ENCODE results near the gene SLC29A1. TPM values are rescaled to one million over a fixed set of nuclear protein-coding genes. Genes with fewer than 3 reads are reported as not detected.

The SLC29A1 gene
- total RNA-seq, 4 donors from 2014 or later = 61.7 to 317 (median 87.0) TPM

GRCh38 chr6:44268095-44268628, 44.8 kb downstream of the SLC29A1 start:
- no peak for DNase-seq (ENCODE audit: low spot score)
- no peak for ATAC-seq (ENCODE audit: low FRiP score)
- TF ChIP-seq, protein P1, sequence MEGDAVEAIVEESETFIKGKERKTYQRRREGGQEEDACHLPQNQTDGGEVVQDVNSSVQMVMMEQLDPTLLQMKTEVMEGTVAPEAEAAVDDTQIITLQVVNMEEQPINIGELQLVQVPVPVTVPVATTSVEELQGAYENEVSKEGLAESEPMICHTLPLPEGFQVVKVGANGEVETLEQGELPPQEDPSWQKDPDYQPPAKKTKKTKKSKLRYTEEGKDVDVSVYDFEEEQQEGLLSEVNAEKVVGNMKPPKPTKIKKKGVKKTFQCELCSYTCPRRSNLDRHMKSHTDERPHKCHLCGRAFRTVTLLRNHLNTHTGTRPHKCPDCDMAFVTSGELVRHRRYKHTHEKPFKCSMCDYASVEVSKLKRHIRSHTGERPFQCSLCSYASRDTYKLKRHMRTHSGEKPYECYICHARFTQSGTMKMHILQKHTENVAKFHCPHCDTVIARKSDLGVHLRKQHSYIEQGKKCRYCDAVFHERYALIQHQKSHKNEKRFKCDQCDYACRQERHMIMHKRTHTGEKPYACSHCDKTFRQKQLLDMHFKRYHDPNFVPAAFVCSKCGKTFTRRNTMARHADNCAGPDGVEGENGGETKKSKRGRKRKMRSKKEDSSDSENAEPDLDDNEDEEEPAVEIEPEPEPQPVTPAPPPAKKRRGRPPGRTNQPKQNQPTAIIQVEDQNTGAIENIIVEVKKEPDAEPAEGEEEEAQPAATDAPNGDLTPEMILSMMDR (IDR thresholded peaks at IDR 0.05) = peak in 1 of 3 donors; percentile 78

- ATAC-seq (ENCODE audit: low FRiP score) (no peak), DNase-seq (ENCODE audit: low spot score) (no peak)
- TF ChIP-seq, protein P1 (IDR thresholded peaks at IDR 0.05) = no peak
Measured at GRCh38 chr6:44269178-44269920, 46.0 kb downstream of the SLC29A1 start.

DNA sequence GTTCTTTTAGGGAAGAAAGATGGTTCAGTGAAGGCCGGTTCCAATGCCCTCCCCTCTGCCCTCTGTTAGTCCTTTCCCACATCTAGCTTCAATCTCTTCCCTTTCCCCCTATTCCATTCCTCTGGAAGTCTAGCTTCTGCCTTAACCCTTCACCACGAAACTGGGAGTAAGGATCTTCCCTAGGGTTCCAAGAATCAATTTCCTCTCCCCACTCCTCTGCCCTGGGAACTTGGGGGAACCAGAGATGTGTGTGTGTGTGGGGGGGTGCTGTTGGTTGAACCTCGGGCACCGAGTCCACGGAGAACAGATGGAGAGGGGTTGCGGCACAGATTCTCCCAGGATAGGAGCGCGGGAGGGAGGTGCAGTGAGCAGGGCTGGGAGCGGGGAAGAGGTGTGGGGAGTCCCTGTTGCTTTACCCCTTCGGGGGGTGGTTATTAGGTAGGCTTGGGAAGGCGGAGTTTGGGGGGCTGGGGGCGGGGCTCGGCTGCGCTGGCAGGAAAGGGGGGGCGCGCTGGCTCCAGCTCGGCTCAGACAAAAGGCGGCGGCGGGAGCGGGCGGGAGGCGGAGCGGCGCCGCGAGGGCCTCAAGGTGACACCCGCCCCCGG, 46.6 kb downstream of the SLC29A1 start, which contains the start of gene TMEM151B:
Gene TMEM151B (plus strand): TSS at position 530 of the 605 bp plus-strand sequence. CDS start 293 bp downstream, outside the sequence.
- DNase-seq (ENCODE audit: low spot score) (no peak), ATAC-seq (ENCODE audit: low FRiP score) (no peak)
- TF ChIP-seq, protein P1 (IDR thresholded peaks at IDR 0.05) = no peak

DNA sequence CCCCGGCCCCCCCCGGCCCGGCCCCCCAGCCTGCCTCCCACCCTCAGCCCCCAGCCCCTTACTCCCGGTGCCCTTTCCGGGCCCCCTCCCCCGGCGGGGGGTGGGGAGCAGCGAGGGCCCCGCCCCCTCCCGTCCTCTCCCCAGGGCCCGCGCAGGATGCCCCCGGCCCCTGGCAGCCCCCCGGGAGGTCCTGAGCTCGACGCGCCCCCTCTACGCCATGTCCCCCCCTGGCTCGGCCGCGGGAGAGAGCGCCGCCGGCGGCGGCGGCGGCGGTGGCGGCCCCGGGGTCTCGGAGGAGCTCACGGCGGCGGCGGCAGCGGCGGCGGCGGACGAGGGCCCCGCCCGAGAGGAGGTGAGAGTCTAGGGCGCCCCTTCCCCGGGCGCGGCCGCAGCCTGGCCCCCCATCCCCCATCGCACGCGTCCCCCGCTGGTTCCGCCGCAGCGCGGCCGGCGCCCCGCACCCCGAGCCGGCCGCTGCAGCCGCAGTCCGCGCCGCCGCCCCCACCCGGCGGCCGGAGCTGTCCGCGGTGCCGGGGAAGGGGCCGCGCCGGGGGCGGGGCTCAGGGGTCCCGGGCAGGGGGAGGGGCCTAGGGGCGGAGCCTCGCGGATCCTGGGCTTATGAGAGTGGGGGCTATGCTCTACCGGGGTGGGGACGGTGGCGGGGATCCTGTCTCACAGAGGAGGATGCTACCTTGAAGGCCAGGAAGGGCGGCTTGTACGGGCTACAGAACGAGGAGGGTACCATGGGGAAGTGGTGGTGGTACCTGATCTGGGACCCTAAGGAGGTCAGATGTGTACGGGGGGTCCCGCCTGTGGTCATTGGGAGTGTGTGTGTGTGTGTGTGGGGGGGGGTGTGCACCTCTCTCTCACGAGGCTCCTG, 47.4 kb downstream of the SLC29A1 start:
- ATAC-seq (ENCODE audit: low FRiP score) (no peak), DNase-seq (ENCODE audit: low spot score) (no peak)
- TF ChIP-seq, protein P1 (IDR thresholded peaks at IDR 0.05) = no peak

DNA sequence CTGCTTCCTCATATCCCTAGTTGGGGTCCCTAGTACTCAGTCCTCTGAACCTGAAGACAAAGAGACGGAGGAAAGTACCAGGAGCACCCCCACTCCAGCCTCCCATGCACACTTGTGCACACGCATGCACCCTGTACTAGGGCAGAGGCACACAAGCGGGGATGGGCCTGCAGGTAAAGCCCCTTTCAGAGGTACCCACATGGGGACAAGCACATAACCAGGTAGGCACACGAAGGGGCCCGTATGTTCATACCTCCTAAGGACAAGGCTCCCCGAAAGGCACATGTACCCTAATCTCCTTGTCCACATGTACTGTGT, 48.0 kb downstream of the SLC29A1 start:
- ATAC-seq (ENCODE audit: low FRiP score) = no peak
- DNase-seq (ENCODE audit: low spot score) = no peak
- TF ChIP-seq, protein P1 (IDR thresholded peaks at IDR 0.05) = no peak

GRCh38 chr6:44271914-44272313, 48.5 kb downstream of the SLC29A1 start:
- no peak for ATAC-seq (ENCODE audit: low FRiP score)
- TF ChIP-seq, protein P1 (IDR thresholded peaks at IDR 0.05) = no peak
- no peak for DNase-seq (ENCODE audit: low spot score)

All from omental fat pad (tissue), 4 donors.